Psoas muscle (tissue), 8 donors: ENCODE results near the gene LCP2. TPM values are rescaled to one million over a fixed set of nuclear protein-coding genes. Genes with fewer than 3 reads are reported as not detected.

Experiments
- ATAC-seq, 4 donors: fragments of 200-7000 bp; cut with Tn5 transposase; one replicate each; pipeline ENCODE4 v1.9.1; 2020; ENCODE audit warnings: moderate library complexity in 3 of 4, mild to moderate bottlenecking in 2 of 4
- DNase-seq, 2 donors: peaks; one replicate each; pipeline ENCODE4 v3.0.0-alpha.2; 2020
- H3K27ac ChIP-seq: fragments of 200-600 bp; one replicate; pipeline ENCODE4 v1.8.0; 2022
- H3K27me3 ChIP-seq, 3 donors: fragments of 200-600 bp in 1 of 3; one replicate each; pipeline versions ENCODE4 v1.6.1 to v1.8.0; 2013 to 2022; ENCODE audit warnings: low read length in 2 of 3, mild to moderate bottlenecking in 2 of 3, moderate library complexity in 1 of 3; ENCODE audit not compliant: insufficient read depth in 3 of 3
- H3K36me3 ChIP-seq, 2 donors: fragments of 200-600 bp in 1 of 2; one replicate each; pipeline versions ENCODE4 v1.6.1 to v1.8.0; 2013 to 2022; ENCODE audit warnings: low read depth in 1 of 2, mild to moderate bottlenecking in 1 of 2, moderate library complexity in 1 of 2; ENCODE audit not compliant: insufficient read depth in 1 of 2
- H3K4me1 ChIP-seq: fragments of 200-600 bp; one replicate; pipeline ENCODE4 v1.8.0; 2022
- H3K4me3 ChIP-seq: fragments of 200-600 bp; one replicate; pipeline ENCODE4 v1.8.0; 2022; ENCODE audit warnings: mild to moderate bottlenecking
- H3K9me3 ChIP-seq: fragments of 200-600 bp; one replicate; pipeline ENCODE4 v1.8.0; 2022
- CTCF ChIP-seq: fragments of 200-600 bp; IDR thresholded peaks from one replicate; pipeline ENCODE4 v1.8.0; 2022; ENCODE audit warnings: antibody characterized with exemption
- WGBS, 3 donors: extraction: QIAGEN DNeasy Blood & Tissue Kit; methylation state at CpG; one replicate each; pipeline versions ENCODE4 v1.1.6 to v1.1.7; 2013; 5-methylcytosine and 5-hydroxymethylcytosine counted together
- intact Hi-C, 2 donors: fragments of 100-400 bp; cut with DNase I; formaldehyde crosslinking; loops; one replicate each; pipeline versions ENCODE4 v1.11.0 to v1.14.2; 2022
- polyA plus RNA-seq, 3 donors: library from polyadenylated mRNA; stranded (reverse); fragments of 200-250 nt; gene quantifications; one replicate each; pipeline ENCODE4 v1.2.3, GENCODE V29; 2013
- total RNA-seq, 4 donors: library from RNA; stranded (reverse); fragmentation: NEBNext Ultra II Directional in 2 of 4; extraction: Animal tissue kit (Norgen Biotek cat#: 25700) in 2 of 4; gene quantifications; one replicate each; pipeline versions ENCODE4 v1.2.1 to v1.2.4, GENCODE V29; 2021 to 2023
- donor health status: healthy with polysubstance abuse.
- donor health status: DM: no; HTN: no; CAD: no; lungs with moderate emphysema.
- donor health status: Bipolar disorder and iron deficiency.
- donor health status: healthy.
- donor health status: DM: yes; HTN: yes; CAD: no.
- donor health status: DM: no; HTN: no; CAD: no.
- donor health status: DM: no; HTN: no; CAD: no.
- donor health status: DM: yes; HTN: yes; CAD: no.

Gene LCP2
- total and polyA plus RNA-seq, 7 donors, result 0.76 to 6.0 (median 4.2) TPM

GRCh38 chr5:170217831-170218230 is 79.7 kb downstream of the LCP2 start:
- Histone ChIP-seq H3K9me3 (no peaks in the 10 kb centered on the region), H3K27me3 (no peaks in the 10 kb centered on the region), H3K36me3 (no peaks in the 10 kb centered on the region), H3K27ac (no peak overlapping the region), H3K4me3 (no peak overlapping the region), H3K4me1 (no peaks in the 10 kb centered on the region)
- ATAC-seq (no peak), DNase-seq (no peak)
- TF ChIP-seq CTCF, result no peak
- 77 to 80% (median 78%) methylated on average over 5 of the region's 5 CpGs for WGBS, 3 donors
- intact Hi-C loops, result no loop called here

- Histone ChIP-seq H3K4me3 (no peak overlapping the region), H3K9me3 (no peaks in the 10 kb centered on the region), H3K27ac (no peak overlapping the region), H3K4me1 (no peaks in the 10 kb centered on the region), H3K36me3 (no peaks in the 10 kb centered on the region), H3K27me3 (no peaks in the 10 kb centered on the region)
- ATAC-seq, result no peak
- no peak for DNase-seq
- intact Hi-C loops, result no loop called here
- TF ChIP-seq CTCF, result no peak
Measured at GRCh38 chr5:170216257-170216864, 81.2 kb downstream of the LCP2 start.

- Histone ChIP-seq H3K36me3 (no peaks in the 10 kb centered on the region), H3K4me3 (no peak overlapping the region), H3K27ac (no peak overlapping the region), H3K27me3 (peaks cover 0 to 9% (median 0%) of the 10 kb centered on the region in 3 donors), H3K4me1 (no peaks in the 10 kb centered on the region), H3K9me3 (no peaks in the 10 kb centered on the region)
- ATAC-seq (no peak), DNase-seq (no peak)
- intact Hi-C loops, result no loop called here
- TF ChIP-seq CTCF, result no peak
- WGBS, 3 donors, result 70 to 79% (median 74%) methylated on average over 1 of the region's 1 CpG
Measured at GRCh38 chr5:170211575-170212334, 85.8 kb downstream of the LCP2 start.

GRCh38 chr5:170206958-170207357 is 90.6 kb downstream of the LCP2 start:
- ATAC-seq, result no peak
- Histone ChIP-seq H3K9me3 (no peaks in the 10 kb centered on the region), H3K27ac (no peak overlapping the region), H3K4me1 (no peaks in the 10 kb centered on the region), H3K27me3 (peaks cover 0 to 12% (median 5%) of the 10 kb centered on the region in 3 donors), H3K36me3 (no peaks in the 10 kb centered on the region), H3K4me3 (no peak overlapping the region)
- no peak for TF ChIP-seq CTCF
- no peak for DNase-seq
- intact Hi-C loops, result no loop called here
- WGBS, 3 donors, result 91 to 96% (median 94%) methylated on average over 8 of the region's 8 CpGs
